H9 (cell line): Measurements from ENCODE around the gene ACYP2. TPM values are rescaled to one million over a fixed set of nuclear protein-coding genes. Genes with fewer than 3 reads are reported as not detected.

Experiments used
- DNase-seq: peaks from one replicate; pipeline ENCODE4 v3.0.0-alpha.2; 2017
- H2AFZ ChIP-seq: one replicate; pipeline ENCODE4 v1.6.1; 2013; ENCODE audit warnings: mild to moderate bottlenecking, low read length, control low read depth, moderate library complexity
- H2AK5ac ChIP-seq: 2 replicates; pipeline ENCODE4 v1.6.1; 2013; ENCODE audit warnings: low read length, control low read depth, mixed read lengths; ENCODE audit not compliant: insufficient read length
- H2BK120ac ChIP-seq: one replicate; pipeline ENCODE4 v1.6.1; 2013; ENCODE audit warnings: low read depth, mild to moderate bottlenecking, low read length, control low read depth, inconsistent platforms; ENCODE audit not compliant: poor library complexity, severe bottlenecking
- H2BK12ac ChIP-seq: 2 replicates; pipeline ENCODE4 v1.6.1; 2013; ENCODE audit warnings: low read length, control low read depth, mixed read lengths, low read depth; ENCODE audit not compliant: insufficient read length
- H2BK15ac ChIP-seq: 2 replicates; pipeline ENCODE4 v1.6.1; 2013; ENCODE audit warnings: low read depth, low read length, control low read depth
- H2BK20ac ChIP-seq: one replicate; pipeline ENCODE4 v1.6.1; 2013; ENCODE audit warnings: low read depth, mild to moderate bottlenecking, low read length, control low read depth, inconsistent platforms; ENCODE audit not compliant: poor library complexity, severe bottlenecking
- H2BK5ac ChIP-seq: 2 replicates; pipeline ENCODE4 v1.6.1; 2013; ENCODE audit warnings: low read length, control low read depth, mixed read lengths; ENCODE audit not compliant: insufficient read length
- H3K14ac ChIP-seq: 2 replicates; pipeline ENCODE4 v1.6.1; 2013; ENCODE audit warnings: low read length, control low read depth; ENCODE audit not compliant: insufficient read depth
- H3K18ac ChIP-seq: 2 replicates; pipeline ENCODE4 v1.6.1; 2013; ENCODE audit warnings: low read depth, mild to moderate bottlenecking, mixed read lengths, low read length, control low read depth; ENCODE audit not compliant: insufficient read length
- H3K23ac ChIP-seq: 2 replicates; pipeline ENCODE4 v1.6.1; 2013; ENCODE audit warnings: low read length, control low read depth, mixed read lengths, low read depth; ENCODE audit not compliant: insufficient read length
- H3K23me2 ChIP-seq: 2 replicates; pipeline ENCODE4 v1.6.1; 2013; ENCODE audit warnings: low read depth, mild to moderate bottlenecking, mixed read lengths, low read length, control low read depth; ENCODE audit not compliant: insufficient read length, poor library complexity, severe bottlenecking
- H3K27ac ChIP-seq: 2 replicates; pipeline ENCODE4 v1.5.1; 2013; ENCODE audit warnings: low read length, control low read depth, mixed read lengths, low read depth; ENCODE audit not compliant: insufficient read length
- H3K27me3 ChIP-seq: 2 replicates; pipeline ENCODE4 v1.6.1; 2013; ENCODE audit warnings: low read length, control low read depth, inconsistent platforms; ENCODE audit not compliant: insufficient read depth
- H3K4ac ChIP-seq: 2 replicates; pipeline ENCODE4 v1.6.1; 2013; ENCODE audit warnings: low read depth, mild to moderate bottlenecking, control low read depth, inconsistent platforms, low read length, moderate library complexity
- H3K4me1 ChIP-seq: 2 replicates; pipeline ENCODE4 v1.6.1; 2013; ENCODE audit warnings: low read length, control low read depth, inconsistent platforms; ENCODE audit not compliant: insufficient read depth
- H3K4me2 ChIP-seq: 2 replicates; pipeline ENCODE4 v1.6.1; 2013; ENCODE audit warnings: low read length, control low read depth, mixed read lengths; ENCODE audit not compliant: insufficient read length, insufficient read depth
- H3K56ac ChIP-seq: 2 replicates; pipeline ENCODE4 v1.6.1; 2013; ENCODE audit warnings: low read depth, mild to moderate bottlenecking, mixed read lengths, low read length, control low read depth; ENCODE audit not compliant: insufficient read length
- H3K79me1 ChIP-seq: 2 replicates; pipeline ENCODE4 v1.6.1; 2013; ENCODE audit warnings: low read depth, mild to moderate bottlenecking, moderate library complexity, low read length, control low read depth, inconsistent platforms; ENCODE audit not compliant: insufficient read depth, poor library complexity, severe bottlenecking
- H3K79me2 ChIP-seq: 2 replicates; pipeline ENCODE4 v1.6.1; 2013; ENCODE audit warnings: low read length, control low read depth, inconsistent platforms; ENCODE audit not compliant: insufficient read depth
- H3K9ac ChIP-seq: 2 replicates; pipeline ENCODE4 v1.6.1; 2013; ENCODE audit warnings: low read length, control low read depth, mixed read lengths; ENCODE audit not compliant: insufficient read length; ENCODE audit errors: extremely low read depth
- H3K9me3 ChIP-seq: one replicate; pipeline ENCODE4 v1.6.1; 2013; ENCODE audit warnings: low read depth, low read length, inconsistent platforms; ENCODE audit not compliant: control insufficient read depth
- H3T11ph ChIP-seq: one replicate; pipeline ENCODE4 v1.6.1; 2013; ENCODE audit warnings: mild to moderate bottlenecking, low read length, control low read depth, inconsistent platforms
- H4K20me1 ChIP-seq: one replicate; pipeline ENCODE4 v1.6.1; 2013; ENCODE audit not compliant: control insufficient read depth, insufficient read length, insufficient read depth
- H4K5ac ChIP-seq: 2 replicates; pipeline ENCODE4 v1.6.1; 2013; ENCODE audit warnings: low read depth, mild to moderate bottlenecking, mixed read lengths, low read length, control low read depth; ENCODE audit not compliant: insufficient read length
- H4K8ac ChIP-seq: replicated peaks from 2 replicates; pipeline ENCODE4 v1.6.1; 2013; ENCODE audit warnings: low read length, control low read depth, mixed read lengths, low read depth; ENCODE audit not compliant: insufficient read length
- H4K91ac ChIP-seq: 2 replicates; pipeline ENCODE4 v1.6.1; 2013; ENCODE audit warnings: low read depth, mild to moderate bottlenecking, moderate library complexity, mixed read lengths, low read length, control low read depth; ENCODE audit not compliant: insufficient read length
- H3K27ac Mint-ChIP-seq, 3 experiments: 2 replicates in 2 of 3; 3 replicates in 1 of 3; pipeline ENCODE4 v1.8.0; 2020 to 2021; ENCODE audit warnings: mixed read lengths in 3 of 3, mild to moderate bottlenecking in 1 of 3, moderate library complexity in 1 of 3
- H3K27me3 Mint-ChIP-seq: 2 replicates; pipeline ENCODE4 v1.8.0; 2021; ENCODE audit warnings: low read depth, mild to moderate bottlenecking, moderate library complexity, mixed read lengths
- H3K36me3 Mint-ChIP-seq, 3 experiments: 2 replicates in 2 of 3; 3 replicates in 1 of 3; pipeline ENCODE4 v1.8.0; 2020 to 2021; ENCODE audit warnings: low read depth in 3 of 3, mixed read lengths in 3 of 3; ENCODE audit not compliant: insufficient read depth in 1 of 3
- H3K4me1 Mint-ChIP-seq, 2 experiments: 2 replicates each; pipeline ENCODE4 v1.8.0; 2020; ENCODE audit warnings: mixed read lengths in 2 of 2
- H3K4me3 Mint-ChIP-seq, 2 experiments: 2 replicates in 1 of 2; 3 replicates in 1 of 2; pipeline ENCODE4 v1.8.0; 2020 to 2021; ENCODE audit warnings: mild to moderate bottlenecking in 2 of 2, mixed read lengths in 2 of 2, moderate library complexity in 1 of 2
- H3K9me3 Mint-ChIP-seq, 2 experiments: 2 replicates in 1 of 2; 3 replicates in 1 of 2; pipeline ENCODE4 v1.8.0; 2020; ENCODE audit warnings: mild to moderate bottlenecking in 2 of 2, mixed read lengths in 2 of 2, moderate library complexity in 1 of 2
- CTCF ChIP-seq: fragments of 200-600 bp; sonication (generic); conservative IDR thresholded peaks from 3 replicates; pipeline ENCODE4 v1.8.0; 2021; ENCODE audit warnings: antibody characterized with exemption, mild to moderate bottlenecking
- WGBS: extraction: QIAGEN DNeasy Blood & Tissue Kit; methylation state at CpG from one replicate; pipeline ENCODE4 v1.1.7; 2013; ENCODE audit warnings: missing lambda C conversion rate, low lambda C conversion rate, mixed read lengths; ENCODE audit not compliant: insufficient read length; ENCODE audit errors: extremely low coverage; 5-methylcytosine and 5-hydroxymethylcytosine counted together
- total RNA-seq: library from RNA; stranded (reverse); gene quantifications from 2 replicates; pipeline ENCODE4 v1.2.1, GENCODE V29; 2021

ACYP2 gene
- total RNA-seq, 1 experiment from 2014 or later: 3.2 TPM

- no peak overlapping the region for H2BK15ac ChIP-seq
- Mint-ChIP-seq H3K36me3 (no peaks in the 10 kb centered on the region), H3K27ac (no peak overlapping the region), H3K4me1 (peaks cover 7 to 9% of the 10 kb centered on the region in 2 experiments), H3K27me3 (0 out of 2 replicates have a peak, but pooled peaks cover 1% of the 10 kb centered on the region), H3K4me3 (no peak overlapping the region), H3K9me3 (no peaks in the 10 kb centered on the region)
- DNase-seq: no peak
- no peak overlapping the region for H4K91ac ChIP-seq
- H3K27ac ChIP-seq: no peak overlapping the region
- H3K56ac ChIP-seq: no peak overlapping the region
- no peak overlapping the region for H3K18ac ChIP-seq
- WGBS: no CpG with 5 or more reads among the region's 2 CpGs
- H3K4me2 ChIP-seq: no peak overlapping the region
- H3K79me2 ChIP-seq: no peaks in the 10 kb centered on the region
- no peaks in the 10 kb centered on the region for H3K4me1 ChIP-seq
- no peak overlapping the region for H2AFZ ChIP-seq
- H2BK5ac ChIP-seq: no peak overlapping the region
- no peak overlapping the region for H2BK20ac ChIP-seq
- H3K79me1 ChIP-seq: no peaks in the 10 kb centered on the region
- no peak overlapping the region for H3K23ac ChIP-seq
- no peak overlapping the region for H2BK12ac ChIP-seq
- H4K20me1 ChIP-seq: no peaks in the 10 kb centered on the region
- no peak for TF ChIP-seq CTCF
- no peak overlapping the region for H3T11ph ChIP-seq
- H3K4ac ChIP-seq: no peak overlapping the region
- H2AK5ac ChIP-seq: no peak overlapping the region
- no peak overlapping the region for H4K5ac ChIP-seq
- H3K9me3 ChIP-seq: no peaks in the 10 kb centered on the region
- H3K14ac ChIP-seq: no peak overlapping the region
- no peaks in the 10 kb centered on the region for H3K23me2 ChIP-seq
- H4K8ac ChIP-seq: no peak overlapping the region
- H2BK120ac ChIP-seq: no peak overlapping the region
- H3K27me3 ChIP-seq: no peaks in the 10 kb centered on the region
- H3K9ac ChIP-seq: no peak overlapping the region
These were observed 233.2 kb downstream of the ACYP2 start for GRCh38 chr2:54348646-54349045.
